ENCODE measurements around the gene GASK1B.

GASK1B gene

GRCh38 chr4:158172261-158173258 is at the start of gene GASK1B:
Gene GASK1B (minus strand): TSS chr4:158173025. CDS start chr4:158171375, 1,650 bp downstream.
- DNase-seq (ENCODE audit: low read depth, low spot score): peak; percentile 25

GRCh38 chr4:158219623-158220022 is 46.8 kb upstream of the GASK1B start:
- no peak for DNase-seq (ENCODE audit: low read depth, low spot score)

- no peak for DNase-seq (ENCODE audit: low read depth, low spot score)
Observed at GRCh38 chr4:158217763-158218162, 44.9 kb upstream of the GASK1B start.

GRCh38 chr4:158214856-158215255 is 42.0 kb upstream of the GASK1B start:
- DNase-seq (ENCODE audit: low read depth, low spot score): no peak

- DNase-seq (ENCODE audit: low read depth, low spot score): no peak
Observed at GRCh38 chr4:158213466-158213865, 40.6 kb upstream of the GASK1B start.

GRCh38 chr4:158211222-158211621 is 38.4 kb upstream of the GASK1B start:
- DNase-seq (ENCODE audit: low read depth, low spot score): no peak

- DNase-seq (ENCODE audit: low read depth, low spot score): peak; percentile 58
Observed at GRCh38 chr4:158209825-158210807, 37.3 kb upstream of the GASK1B start, which contains the start of gene TMEM144. Gene TMEM144 (plus strand): TSS chr4:158210486. CDS start chr4:158212668, 2,182 bp downstream.

GRCh38 chr4:158208963-158209640 is 36.3 kb upstream of the GASK1B start:
- DNase-seq (ENCODE audit: low read depth, low spot score): no peak

GRCh38 chr4:158203929-158204328 is 31.1 kb upstream of the GASK1B start:
- DNase-seq (ENCODE audit: low read depth, low spot score): no peak

- no peak for DNase-seq (ENCODE audit: low read depth, low spot score)
Observed at GRCh38 chr4:158203436-158203835, 30.6 kb upstream of the GASK1B start.

- no peak for DNase-seq (ENCODE audit: low read depth, low spot score)
Observed at GRCh38 chr4:158202481-158202880, 29.7 kb upstream of the GASK1B start.

GRCh38 chr4:158201876-158202275 is 29.1 kb upstream of the GASK1B start:
- no peak for DNase-seq (ENCODE audit: low read depth, low spot score)

- no peak for DNase-seq (ENCODE audit: low read depth, low spot score)
Observed at GRCh38 chr4:158201322-158201721, 28.5 kb upstream of the GASK1B start.

- DNase-seq (ENCODE audit: low read depth, low spot score): no peak
Observed at GRCh38 chr4:158200214-158200613, 27.4 kb upstream of the GASK1B start.

- no peak for DNase-seq (ENCODE audit: low read depth, low spot score)
Observed at GRCh38 chr4:158197194-158197776, 24.5 kb upstream of the GASK1B start.

- no peak for DNase-seq (ENCODE audit: low read depth, low spot score)
Observed at GRCh38 chr4:158195297-158195696, 22.5 kb upstream of the GASK1B start.

- DNase-seq (ENCODE audit: low read depth, low spot score): no peak
Observed at GRCh38 chr4:158193171-158193749, 20.4 kb upstream of the GASK1B start.

- no peak for DNase-seq (ENCODE audit: low read depth, low spot score)
Observed at GRCh38 chr4:158192439-158193158, 19.8 kb upstream of the GASK1B start.

- no peak for DNase-seq (ENCODE audit: low read depth, low spot score)
Observed at GRCh38 chr4:158190718-158191117, 17.9 kb upstream of the GASK1B start.

- DNase-seq (ENCODE audit: low read depth, low spot score): no peak
Observed at GRCh38 chr4:158189422-158189821, 16.6 kb upstream of the GASK1B start.
